Loucy (cell line): ENCODE measurements around the gene GPR37.

Experiments used
- CTCF ChIP-seq: fragments of 200-600 bp; sonication (generic); conservative IDR thresholded peaks from 2 replicates; pipeline ENCODE4 v1.5.1; 2014; ENCODE audit warnings: mild to moderate bottlenecking, antibody characterized with exemption, low read length
- EZH2phosphoT487 ChIP-seq: fragments of 200-600 bp; IDR thresholded peaks from 2 replicates; pipeline ENCODE4 v1.6.1; 2018; ENCODE audit warnings: antibody characterized with exemption, mild to moderate bottlenecking, moderate library complexity, borderline replicate concordance

DNA sequence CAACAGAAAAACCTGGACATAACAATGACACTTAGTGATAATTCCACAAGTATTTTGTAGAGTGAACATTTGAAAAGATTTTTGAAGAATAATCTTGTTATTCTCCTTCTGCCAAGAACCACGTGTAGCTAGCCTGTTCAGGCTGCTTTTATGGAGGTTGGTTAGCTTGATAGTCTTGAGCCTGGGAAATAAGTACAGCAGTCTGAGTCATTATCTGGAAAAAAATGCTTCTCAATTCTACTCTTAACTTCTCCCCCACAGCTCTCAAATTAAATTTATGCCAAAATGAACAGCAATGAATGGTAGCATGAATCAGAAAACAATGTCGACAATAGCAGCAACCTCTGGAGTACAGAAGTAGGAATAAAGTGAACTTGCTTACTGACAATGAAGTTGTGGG is 63.2 kb downstream of the GPR37 start:
- TF ChIP-seq CTCF (no peak), EZH2phosphoT487 (no peak)
